ENCODE data around the gene CT83. TPM values are rescaled to one million over a fixed set of nuclear protein-coding genes. Genes with fewer than 3 reads are reported as not detected.

CT83 gene
- total and polyA plus RNA-seq, 2 donors, result not detected

Other genes with a start within 250 kb of the CT83 start
- 0.58 TPM for gene SLC6A14, start 26.4 kb downstream of the CT83 start, total RNA-seq
- 0.03 TPM for gene SLC6A14, start 26.4 kb downstream of the CT83 start, polyA plus RNA-seq

All from urinary bladder (tissue), 2 donors.